ENCODE results near the gene DISC1. TPM values are rescaled to one million over a fixed set of nuclear protein-coding genes. Genes with fewer than 3 reads are reported as not detected.

The DISC1 gene
- total RNA-seq, 4 donors from 2014 or later = 7.1 to 33.4 (median 14.9) TPM

DNA sequence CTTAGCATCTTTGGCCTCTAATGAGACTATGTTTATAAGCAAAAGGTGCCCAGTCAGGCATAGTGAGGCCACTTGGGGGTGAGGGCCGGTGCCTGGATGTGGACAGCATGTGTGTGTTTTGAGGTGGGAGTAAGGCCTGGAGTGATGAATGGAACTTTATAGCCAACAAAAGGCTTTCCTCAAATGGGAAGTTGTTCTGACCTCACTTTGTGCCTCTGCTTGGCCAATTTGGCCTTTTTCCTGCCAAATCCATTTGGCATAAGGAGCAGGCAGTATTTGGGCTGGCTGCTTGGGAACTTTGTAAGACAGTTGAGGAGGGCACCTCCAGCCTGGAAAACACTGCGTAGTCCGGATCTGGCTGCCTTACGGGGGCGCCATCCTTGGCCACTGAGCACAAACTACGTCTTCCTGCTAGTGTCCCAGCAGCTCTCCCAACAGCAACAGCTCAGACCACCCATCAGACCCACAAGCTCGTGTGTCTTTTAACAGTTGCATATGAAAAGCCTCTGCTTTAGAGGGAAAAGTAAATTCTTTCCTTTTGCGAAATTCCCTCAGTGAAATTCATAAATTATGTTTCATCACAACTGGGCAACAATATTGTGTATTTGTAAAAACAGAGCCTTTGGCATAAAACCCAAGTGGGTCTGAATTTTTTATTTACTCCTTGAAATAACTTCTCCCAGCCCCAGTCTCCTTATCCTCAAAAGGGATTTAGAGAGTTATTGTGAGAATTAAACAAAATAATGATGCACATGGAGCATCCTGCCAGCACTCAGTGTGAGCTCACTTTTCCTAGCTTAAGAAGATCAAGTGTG is 322.9 kb downstream of the DISC1 start:
- no peaks in the 10 kb centered on the region for H3K9me3 ChIP-seq
- no peaks in the 10 kb centered on the region for H3K27me3 ChIP-seq
- TF ChIP-seq POLR2A (IDR thresholded peaks at IDR 0.05) = no peak
- TF ChIP-seq, protein P1, sequence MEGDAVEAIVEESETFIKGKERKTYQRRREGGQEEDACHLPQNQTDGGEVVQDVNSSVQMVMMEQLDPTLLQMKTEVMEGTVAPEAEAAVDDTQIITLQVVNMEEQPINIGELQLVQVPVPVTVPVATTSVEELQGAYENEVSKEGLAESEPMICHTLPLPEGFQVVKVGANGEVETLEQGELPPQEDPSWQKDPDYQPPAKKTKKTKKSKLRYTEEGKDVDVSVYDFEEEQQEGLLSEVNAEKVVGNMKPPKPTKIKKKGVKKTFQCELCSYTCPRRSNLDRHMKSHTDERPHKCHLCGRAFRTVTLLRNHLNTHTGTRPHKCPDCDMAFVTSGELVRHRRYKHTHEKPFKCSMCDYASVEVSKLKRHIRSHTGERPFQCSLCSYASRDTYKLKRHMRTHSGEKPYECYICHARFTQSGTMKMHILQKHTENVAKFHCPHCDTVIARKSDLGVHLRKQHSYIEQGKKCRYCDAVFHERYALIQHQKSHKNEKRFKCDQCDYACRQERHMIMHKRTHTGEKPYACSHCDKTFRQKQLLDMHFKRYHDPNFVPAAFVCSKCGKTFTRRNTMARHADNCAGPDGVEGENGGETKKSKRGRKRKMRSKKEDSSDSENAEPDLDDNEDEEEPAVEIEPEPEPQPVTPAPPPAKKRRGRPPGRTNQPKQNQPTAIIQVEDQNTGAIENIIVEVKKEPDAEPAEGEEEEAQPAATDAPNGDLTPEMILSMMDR (IDR thresholded peaks at IDR 0.05) = no peak
- DNase-seq = peak in 1 of 2 donors; percentile 19
- H3K27ac ChIP-seq = no peak overlapping the region
- H3K4me3 ChIP-seq = no peak overlapping the region
- no peaks in the 10 kb centered on the region for H3K4me1 ChIP-seq
- H3K36me3 ChIP-seq = no peaks in the 10 kb centered on the region
- intact Hi-C loops (cut with DNase I; ENCODE audit: low total_unique reads) = no loop called here

DNA sequence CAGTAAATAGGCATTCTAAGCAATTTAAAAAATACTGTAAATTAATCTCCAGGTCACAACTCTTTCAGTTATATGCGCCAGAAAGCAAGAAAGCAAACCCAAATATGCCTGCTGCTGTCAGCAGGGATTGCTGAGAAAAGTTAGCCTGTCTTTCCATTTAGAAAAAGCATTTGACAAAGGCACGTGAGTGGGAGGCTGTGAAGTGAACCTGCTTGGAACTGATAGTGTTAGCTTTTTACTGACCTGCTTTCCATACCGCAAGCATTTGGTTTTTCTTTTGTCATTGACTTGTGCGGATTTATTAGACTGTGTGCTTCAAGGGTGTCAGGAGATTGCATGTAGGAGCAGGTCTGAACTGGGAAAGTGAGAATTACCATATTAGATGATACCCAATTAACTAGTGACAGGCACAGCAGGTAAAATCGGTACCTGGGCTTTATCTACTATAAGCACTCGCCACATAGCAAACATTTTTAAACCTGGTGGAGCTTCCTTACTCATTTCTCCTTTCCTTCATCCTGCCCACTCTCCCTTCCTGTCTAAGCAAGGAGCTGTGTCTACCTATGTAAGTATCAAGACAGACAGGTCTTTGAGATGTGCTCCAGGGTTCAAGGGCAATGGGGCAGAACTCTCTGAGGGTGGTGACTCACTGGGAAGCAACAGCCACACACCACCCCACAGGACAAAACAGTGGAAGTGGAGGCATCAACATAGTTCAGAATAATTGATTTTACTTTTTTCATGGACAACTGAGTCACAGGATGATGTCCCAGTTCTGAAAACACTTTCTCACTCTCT is 323.9 kb downstream of the DISC1 start:
- H3K4me1 ChIP-seq = no peaks in the 10 kb centered on the region
- no peaks in the 10 kb centered on the region for H3K9me3 ChIP-seq
- no peak for TF ChIP-seq POLR2A (IDR thresholded peaks at IDR 0.05)
- TF ChIP-seq, protein P1 (IDR thresholded peaks at IDR 0.05) = no peak
- no peaks in the 10 kb centered on the region for H3K36me3 ChIP-seq
- no peak for DNase-seq
- H3K4me3 ChIP-seq = no peak overlapping the region
- H3K27me3 ChIP-seq = no peaks in the 10 kb centered on the region
- intact Hi-C loops (cut with DNase I; ENCODE audit: low total_unique reads) = no loop called here
- H3K27ac ChIP-seq = no peak overlapping the region

DNA sequence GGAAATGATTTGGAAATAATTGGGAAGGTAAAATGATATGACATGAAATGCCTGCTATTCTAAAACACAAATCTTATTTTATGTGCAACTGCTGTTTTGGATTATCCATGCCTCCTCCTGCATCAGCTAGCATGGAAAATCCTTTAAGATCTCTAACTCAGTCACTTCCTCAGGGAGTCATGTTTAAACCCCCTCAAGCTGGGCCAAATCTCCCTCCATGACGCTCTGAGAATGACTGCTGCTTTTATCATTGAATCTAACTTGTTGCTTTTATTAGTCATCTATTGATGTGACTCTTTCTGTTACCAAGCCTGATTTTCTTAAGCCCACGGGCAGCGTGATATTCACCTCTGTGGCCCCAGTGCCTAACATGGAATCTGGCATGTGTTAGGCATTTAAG is 324.8 kb downstream of the DISC1 start:
- DNase-seq = no peak
- Histone ChIP-seq H3K36me3 (no peaks in the 10 kb centered on the region), H3K9me3 (no peaks in the 10 kb centered on the region), H3K27me3 (no peaks in the 10 kb centered on the region), H3K4me1 (no peaks in the 10 kb centered on the region), H3K4me3 (no peak overlapping the region), H3K27ac (no peak overlapping the region)
- no peak for TF ChIP-seq POLR2A (IDR thresholded peaks at IDR 0.05)
- TF ChIP-seq, protein P1 (IDR thresholded peaks at IDR 0.05) = no peak
- intact Hi-C loops (cut with DNase I; ENCODE audit: low total_unique reads) = no loop called here

DNA sequence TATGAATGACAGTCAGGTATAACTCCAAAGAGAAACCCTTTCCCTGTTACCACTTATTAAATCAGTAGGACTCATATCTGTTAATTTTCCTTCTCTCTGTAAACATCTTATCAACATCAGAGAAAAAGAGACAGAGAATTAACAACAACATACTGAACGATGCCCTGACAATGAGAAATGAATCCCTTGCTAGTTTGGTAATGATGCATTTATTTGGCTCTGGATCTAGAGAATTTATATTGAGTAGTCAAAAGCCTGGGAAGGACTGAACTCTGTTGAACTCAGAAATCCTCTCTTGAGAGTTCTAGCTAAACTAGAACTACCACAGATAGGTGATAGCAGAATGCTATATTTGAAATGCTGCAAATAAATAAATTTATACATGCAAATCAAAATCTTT is 325.6 kb downstream of the DISC1 start:
- TF ChIP-seq, protein P1 (IDR thresholded peaks at IDR 0.05) = no peak
- no peak for TF ChIP-seq POLR2A (IDR thresholded peaks at IDR 0.05)
- DNase-seq = no peak
- Histone ChIP-seq H3K4me3 (no peak overlapping the region), H3K4me1 (no peaks in the 10 kb centered on the region), H3K27me3 (no peaks in the 10 kb centered on the region), H3K27ac (no peak overlapping the region), H3K9me3 (no peaks in the 10 kb centered on the region), H3K36me3 (no peaks in the 10 kb centered on the region)
- intact Hi-C loops (cut with DNase I; ENCODE audit: low total_unique reads) = no loop called here

DNA sequence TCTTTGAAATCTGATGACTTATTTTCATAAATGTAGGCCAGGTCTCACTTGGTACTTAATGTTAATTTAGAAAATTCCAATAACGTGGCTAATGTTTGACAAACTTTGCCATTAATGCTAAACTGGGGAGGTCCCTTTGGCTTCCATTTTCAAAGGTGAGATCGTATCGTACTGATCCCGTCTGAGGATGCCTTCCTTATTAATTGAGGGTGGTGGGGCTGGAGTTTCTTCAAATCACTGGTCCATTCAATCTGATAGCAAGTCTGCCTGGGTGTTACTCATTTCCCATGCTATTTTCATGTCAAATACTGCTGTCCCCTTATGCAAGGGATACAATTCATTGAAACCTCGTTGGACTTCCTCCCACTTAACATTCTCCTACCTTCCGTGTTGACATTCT is 327.1 kb downstream of the DISC1 start:
- Histone ChIP-seq H3K27me3 (no peaks in the 10 kb centered on the region), H3K4me1 (no peaks in the 10 kb centered on the region), H3K9me3 (no peaks in the 10 kb centered on the region), H3K36me3 (no peaks in the 10 kb centered on the region), H3K27ac (no peak overlapping the region), H3K4me3 (no peak overlapping the region)
- no peak for DNase-seq
- intact Hi-C loops (cut with DNase I; ENCODE audit: low total_unique reads) = no loop called here
- TF ChIP-seq, protein P1 (IDR thresholded peaks at IDR 0.05) = no peak
- no peak for TF ChIP-seq POLR2A (IDR thresholded peaks at IDR 0.05)

Measured in uterus (tissue), 4 donors.